GM12864 (cell line): Measurements from ENCODE around the gene GIMAP8.

Experiments used
- DNase-seq: peaks from one replicate; pipeline ENCODE4 v3.0.0-alpha.2; 2011; ENCODE audit warnings: low read depth
- H3K4me3 ChIP-seq: 2 replicates; pipeline ENCODE4 v1.5.1; 2011; ENCODE audit warnings: mild to moderate bottlenecking, low read depth, low read length, control low read depth
- TF ChIP-seq, protein P1 (sequence below): IDR thresholded peaks from 2 replicates; pipeline ENCODE4 v1.5.1; 2011; ENCODE audit warnings: low read depth, mild to moderate bottlenecking, moderate library complexity, low read length, control low read depth, inconsistent platforms; ENCODE audit errors: missing control alignments

Gene GIMAP8

DNA sequence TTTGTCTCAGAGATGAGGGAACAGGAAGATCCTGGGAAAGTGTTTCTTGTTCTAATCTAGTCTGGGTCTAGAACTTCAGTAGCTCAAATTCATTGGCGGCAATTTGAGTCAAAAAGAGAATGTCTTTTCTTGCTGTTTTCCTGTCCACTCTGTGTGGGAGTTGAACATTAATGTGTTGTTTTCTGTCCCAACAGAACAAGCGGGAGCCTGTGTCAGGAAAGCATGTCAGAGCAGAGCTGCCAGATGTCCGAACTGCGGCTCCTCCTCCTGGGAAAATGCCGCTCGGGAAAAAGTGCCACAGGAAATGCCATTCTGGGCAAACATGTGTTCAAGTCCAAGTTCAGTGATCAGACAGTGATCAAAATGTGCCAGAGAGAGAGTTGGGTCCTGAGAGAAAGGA, 16.0 kb downstream of the GIMAP8 start:
- no peak for DNase-seq
- no peak overlapping the region for H3K4me3 ChIP-seq
- TF ChIP-seq, protein P1, sequence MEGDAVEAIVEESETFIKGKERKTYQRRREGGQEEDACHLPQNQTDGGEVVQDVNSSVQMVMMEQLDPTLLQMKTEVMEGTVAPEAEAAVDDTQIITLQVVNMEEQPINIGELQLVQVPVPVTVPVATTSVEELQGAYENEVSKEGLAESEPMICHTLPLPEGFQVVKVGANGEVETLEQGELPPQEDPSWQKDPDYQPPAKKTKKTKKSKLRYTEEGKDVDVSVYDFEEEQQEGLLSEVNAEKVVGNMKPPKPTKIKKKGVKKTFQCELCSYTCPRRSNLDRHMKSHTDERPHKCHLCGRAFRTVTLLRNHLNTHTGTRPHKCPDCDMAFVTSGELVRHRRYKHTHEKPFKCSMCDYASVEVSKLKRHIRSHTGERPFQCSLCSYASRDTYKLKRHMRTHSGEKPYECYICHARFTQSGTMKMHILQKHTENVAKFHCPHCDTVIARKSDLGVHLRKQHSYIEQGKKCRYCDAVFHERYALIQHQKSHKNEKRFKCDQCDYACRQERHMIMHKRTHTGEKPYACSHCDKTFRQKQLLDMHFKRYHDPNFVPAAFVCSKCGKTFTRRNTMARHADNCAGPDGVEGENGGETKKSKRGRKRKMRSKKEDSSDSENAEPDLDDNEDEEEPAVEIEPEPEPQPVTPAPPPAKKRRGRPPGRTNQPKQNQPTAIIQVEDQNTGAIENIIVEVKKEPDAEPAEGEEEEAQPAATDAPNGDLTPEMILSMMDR, result no peak

DNA sequence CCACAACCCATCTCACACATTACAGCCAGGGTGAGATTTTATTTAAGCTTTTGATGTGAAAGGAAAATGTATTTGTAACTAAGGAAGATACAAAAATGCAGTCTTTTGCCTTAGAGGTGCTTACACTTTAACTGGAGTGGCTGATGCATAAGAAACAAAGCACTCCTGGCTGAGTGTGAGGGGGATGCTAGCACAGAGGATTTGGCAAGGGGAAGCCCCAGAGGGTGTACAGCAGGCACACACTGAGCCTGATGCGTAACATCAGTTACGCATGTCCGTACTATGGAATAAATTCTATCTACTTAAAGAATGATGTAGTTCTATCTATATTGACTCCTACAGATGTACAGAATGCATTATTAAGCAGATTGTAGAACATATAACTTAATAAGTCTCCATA, 17.8 kb downstream of the GIMAP8 start:
- DNase-seq, result no peak
- no peak overlapping the region for H3K4me3 ChIP-seq
- TF ChIP-seq, protein P1, result no peak

DNA sequence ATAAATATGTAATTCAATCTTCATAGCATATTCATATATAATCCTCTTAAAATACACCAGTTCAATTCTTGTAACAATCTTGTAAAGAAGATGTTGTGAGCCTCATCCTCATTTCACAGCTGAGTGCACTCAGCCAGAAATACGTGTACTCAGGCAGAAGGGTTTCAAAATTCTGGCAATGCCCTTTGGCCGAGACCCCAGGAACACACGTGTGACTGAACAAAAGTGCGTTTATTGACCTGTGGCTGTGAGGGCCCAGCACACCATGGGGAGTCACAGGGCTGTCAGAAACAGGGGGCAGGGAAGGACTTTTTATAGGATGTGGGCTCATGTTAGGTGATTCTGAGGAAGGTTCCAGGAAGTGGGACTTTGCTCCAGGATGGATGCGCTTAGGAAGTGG, 21.5 kb downstream of the GIMAP8 start:
- TF ChIP-seq, protein P1, result no peak
- no peak overlapping the region for H3K4me3 ChIP-seq
- no peak for DNase-seq

DNA sequence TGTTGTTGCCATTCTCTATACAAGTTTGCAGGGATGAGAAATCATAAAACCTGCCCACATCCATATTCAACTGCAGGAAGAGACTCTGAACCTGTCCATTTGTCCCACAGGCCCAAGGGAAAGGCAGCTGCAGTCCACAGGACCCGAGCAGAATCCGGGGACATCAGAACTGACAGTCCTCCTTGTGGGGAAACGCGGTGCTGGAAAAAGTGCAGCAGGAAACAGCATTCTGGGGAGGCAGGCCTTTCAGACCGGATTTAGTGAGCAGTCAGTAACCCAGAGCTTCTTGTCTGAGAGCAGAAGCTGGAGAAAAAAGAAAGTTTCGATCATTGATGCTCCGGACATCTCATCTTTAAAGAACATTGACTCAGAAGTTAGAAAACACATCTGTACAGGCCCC, 23.5 kb downstream of the GIMAP8 start:
- DNase-seq, result no peak
- TF ChIP-seq, protein P1, result no peak
- H3K4me3 ChIP-seq, result no peak overlapping the region

DNA sequence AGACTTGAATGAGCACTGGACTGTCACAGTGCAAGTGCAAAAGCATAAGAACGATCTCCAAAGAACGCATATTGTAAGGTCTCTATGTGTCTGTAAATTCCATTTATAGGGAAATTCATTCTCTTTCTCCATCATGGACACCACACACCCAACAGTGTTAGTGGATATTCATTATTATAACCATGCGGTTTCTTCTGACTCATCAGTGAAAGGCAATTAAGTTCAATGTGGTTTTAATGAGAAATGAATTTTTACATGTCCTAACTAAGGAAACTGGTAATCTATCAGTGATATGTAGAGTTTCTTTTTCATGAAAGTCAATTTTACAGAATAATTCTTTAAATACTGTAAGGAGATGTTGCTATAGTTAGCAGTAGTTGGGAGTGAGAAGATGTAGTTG, 25.9 kb downstream of the GIMAP8 start:
- no peak overlapping the region for H3K4me3 ChIP-seq
- DNase-seq, result no peak
- TF ChIP-seq, protein P1, result no peak

DNA sequence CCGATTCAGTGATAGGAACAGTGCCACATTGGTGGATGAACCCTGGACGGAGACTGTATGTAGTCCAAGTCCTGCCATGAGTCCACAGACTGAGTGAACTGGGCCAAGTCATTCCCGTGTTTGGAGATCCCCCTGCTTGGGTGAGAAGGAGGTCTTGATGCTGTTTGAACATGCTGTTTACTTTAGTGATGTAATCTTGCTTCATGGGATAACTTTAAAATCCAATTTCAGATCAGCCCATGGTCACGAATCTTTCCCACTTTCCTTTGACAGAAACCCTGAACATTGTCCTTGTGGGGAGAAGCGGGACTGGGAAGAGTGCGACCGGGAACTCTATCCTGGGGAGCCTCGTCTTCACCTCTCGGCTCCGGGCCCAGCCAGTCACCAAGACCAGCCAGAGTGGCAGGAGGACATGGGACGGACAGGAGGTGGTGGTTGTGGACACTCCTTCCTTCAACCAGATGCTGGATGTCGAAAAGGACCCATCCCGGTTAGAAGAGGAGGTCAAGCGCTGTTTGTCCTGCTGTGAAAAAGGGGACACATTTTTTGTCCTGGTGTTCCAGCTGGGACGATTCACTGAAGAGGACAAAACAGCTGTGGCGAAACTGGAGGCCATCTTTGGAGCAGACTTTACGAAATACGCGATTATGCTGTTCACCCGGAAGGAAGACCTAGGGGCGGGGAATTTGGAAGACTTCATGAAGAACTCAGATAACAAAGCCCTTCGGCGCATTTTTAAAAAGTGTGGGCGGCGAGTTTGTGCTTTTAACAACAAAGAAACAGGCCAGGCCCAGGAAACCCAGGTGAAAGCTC, 26.6 kb downstream of the GIMAP8 start:
- H3K4me3 ChIP-seq, result no peak overlapping the region
- no peak for DNase-seq
- TF ChIP-seq, protein P1, result no peak

DNA sequence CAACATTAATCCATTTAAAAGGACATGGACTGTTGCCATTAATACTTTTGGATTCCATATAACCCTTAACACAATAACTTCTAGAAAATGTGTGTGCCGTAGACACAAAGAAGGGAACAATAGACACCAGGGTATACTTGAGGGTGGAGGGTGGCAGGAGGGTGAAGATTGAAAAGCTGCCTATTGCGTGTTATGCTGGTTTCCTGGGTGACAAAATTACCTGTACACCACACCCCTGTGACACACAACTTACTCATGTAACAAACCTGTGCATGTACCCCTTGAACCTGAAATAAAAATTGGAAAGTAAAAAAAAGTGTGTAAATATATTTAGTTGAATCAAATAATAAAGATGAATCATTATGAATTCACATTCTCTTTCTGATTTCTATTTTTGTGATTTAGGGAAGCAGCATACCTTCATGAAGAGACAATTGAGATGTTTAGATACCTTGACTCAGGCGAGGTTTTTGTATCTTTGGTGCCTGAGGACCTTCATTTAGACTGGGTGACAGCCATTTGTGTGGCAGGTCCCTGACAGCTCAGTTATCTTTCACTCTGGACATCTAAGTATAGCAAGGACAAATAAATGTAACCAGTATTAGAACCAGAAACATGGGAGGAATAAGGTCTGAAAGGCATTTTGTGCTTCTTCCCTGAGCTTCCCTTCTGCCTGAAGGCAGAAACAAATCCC, 28.7 kb downstream of the GIMAP8 start:
- no peak overlapping the region for H3K4me3 ChIP-seq
- TF ChIP-seq, protein P1, result no peak
- no peak for DNase-seq
